H9 (cell line): Measurements from ENCODE around the gene FAM13C. TPM values are rescaled to one million over a fixed set of nuclear protein-coding genes. Genes with fewer than 3 reads are reported as not detected.

ENCODE experiments used
- DNase-seq: peaks from one replicate; pipeline ENCODE4 v3.0.0-alpha.2; 2017
- H2AFZ ChIP-seq: one replicate; pipeline ENCODE4 v1.6.1; 2013; ENCODE audit warnings: mild to moderate bottlenecking, low read length, control low read depth, moderate library complexity
- H2AK5ac ChIP-seq: 2 replicates; pipeline ENCODE4 v1.6.1; 2013; ENCODE audit warnings: low read length, control low read depth, mixed read lengths; ENCODE audit not compliant: insufficient read length
- H2BK120ac ChIP-seq: one replicate; pipeline ENCODE4 v1.6.1; 2013; ENCODE audit warnings: low read depth, mild to moderate bottlenecking, low read length, control low read depth, inconsistent platforms; ENCODE audit not compliant: poor library complexity, severe bottlenecking
- H2BK12ac ChIP-seq: 2 replicates; pipeline ENCODE4 v1.6.1; 2013; ENCODE audit warnings: low read length, control low read depth, mixed read lengths, low read depth; ENCODE audit not compliant: insufficient read length
- H2BK15ac ChIP-seq: 2 replicates; pipeline ENCODE4 v1.6.1; 2013; ENCODE audit warnings: low read depth, low read length, control low read depth
- H2BK20ac ChIP-seq: one replicate; pipeline ENCODE4 v1.6.1; 2013; ENCODE audit warnings: low read depth, mild to moderate bottlenecking, low read length, control low read depth, inconsistent platforms; ENCODE audit not compliant: poor library complexity, severe bottlenecking
- H2BK5ac ChIP-seq: 2 replicates; pipeline ENCODE4 v1.6.1; 2013; ENCODE audit warnings: low read length, control low read depth, mixed read lengths; ENCODE audit not compliant: insufficient read length
- H3K14ac ChIP-seq: 2 replicates; pipeline ENCODE4 v1.6.1; 2013; ENCODE audit warnings: low read length, control low read depth; ENCODE audit not compliant: insufficient read depth
- H3K18ac ChIP-seq: 2 replicates; pipeline ENCODE4 v1.6.1; 2013; ENCODE audit warnings: low read depth, mild to moderate bottlenecking, mixed read lengths, low read length, control low read depth; ENCODE audit not compliant: insufficient read length
- H3K23ac ChIP-seq: 2 replicates; pipeline ENCODE4 v1.6.1; 2013; ENCODE audit warnings: low read length, control low read depth, mixed read lengths, low read depth; ENCODE audit not compliant: insufficient read length
- H3K23me2 ChIP-seq: 2 replicates; pipeline ENCODE4 v1.6.1; 2013; ENCODE audit warnings: low read depth, mild to moderate bottlenecking, mixed read lengths, low read length, control low read depth; ENCODE audit not compliant: insufficient read length, poor library complexity, severe bottlenecking
- H3K27ac ChIP-seq: 2 replicates; pipeline ENCODE4 v1.5.1; 2013; ENCODE audit warnings: low read length, control low read depth, mixed read lengths, low read depth; ENCODE audit not compliant: insufficient read length
- H3K27me3 ChIP-seq: 2 replicates; pipeline ENCODE4 v1.6.1; 2013; ENCODE audit warnings: low read length, control low read depth, inconsistent platforms; ENCODE audit not compliant: insufficient read depth
- H3K4ac ChIP-seq: 2 replicates; pipeline ENCODE4 v1.6.1; 2013; ENCODE audit warnings: low read depth, mild to moderate bottlenecking, control low read depth, inconsistent platforms, low read length, moderate library complexity
- H3K4me1 ChIP-seq: 2 replicates; pipeline ENCODE4 v1.6.1; 2013; ENCODE audit warnings: low read length, control low read depth, inconsistent platforms; ENCODE audit not compliant: insufficient read depth
- H3K4me2 ChIP-seq: 2 replicates; pipeline ENCODE4 v1.6.1; 2013; ENCODE audit warnings: low read length, control low read depth, mixed read lengths; ENCODE audit not compliant: insufficient read length, insufficient read depth
- H3K56ac ChIP-seq: 2 replicates; pipeline ENCODE4 v1.6.1; 2013; ENCODE audit warnings: low read depth, mild to moderate bottlenecking, mixed read lengths, low read length, control low read depth; ENCODE audit not compliant: insufficient read length
- H3K79me1 ChIP-seq: 2 replicates; pipeline ENCODE4 v1.6.1; 2013; ENCODE audit warnings: low read depth, mild to moderate bottlenecking, moderate library complexity, low read length, control low read depth, inconsistent platforms; ENCODE audit not compliant: insufficient read depth, poor library complexity, severe bottlenecking
- H3K79me2 ChIP-seq: 2 replicates; pipeline ENCODE4 v1.6.1; 2013; ENCODE audit warnings: low read length, control low read depth, inconsistent platforms; ENCODE audit not compliant: insufficient read depth
- H3K9ac ChIP-seq: 2 replicates; pipeline ENCODE4 v1.6.1; 2013; ENCODE audit warnings: low read length, control low read depth, mixed read lengths; ENCODE audit not compliant: insufficient read length; ENCODE audit errors: extremely low read depth
- H3K9me3 ChIP-seq: one replicate; pipeline ENCODE4 v1.6.1; 2013; ENCODE audit warnings: low read depth, low read length, inconsistent platforms; ENCODE audit not compliant: control insufficient read depth
- H3T11ph ChIP-seq: one replicate; pipeline ENCODE4 v1.6.1; 2013; ENCODE audit warnings: mild to moderate bottlenecking, low read length, control low read depth, inconsistent platforms
- H4K20me1 ChIP-seq: one replicate; pipeline ENCODE4 v1.6.1; 2013; ENCODE audit not compliant: control insufficient read depth, insufficient read length, insufficient read depth
- H4K5ac ChIP-seq: 2 replicates; pipeline ENCODE4 v1.6.1; 2013; ENCODE audit warnings: low read depth, mild to moderate bottlenecking, mixed read lengths, low read length, control low read depth; ENCODE audit not compliant: insufficient read length
- H4K8ac ChIP-seq: replicated peaks from 2 replicates; pipeline ENCODE4 v1.6.1; 2013; ENCODE audit warnings: low read length, control low read depth, mixed read lengths, low read depth; ENCODE audit not compliant: insufficient read length
- H4K91ac ChIP-seq: 2 replicates; pipeline ENCODE4 v1.6.1; 2013; ENCODE audit warnings: low read depth, mild to moderate bottlenecking, moderate library complexity, mixed read lengths, low read length, control low read depth; ENCODE audit not compliant: insufficient read length
- H3K27ac Mint-ChIP-seq, 3 experiments: 2 replicates in 2 of 3; 3 replicates in 1 of 3; pipeline ENCODE4 v1.8.0; 2020 to 2021; ENCODE audit warnings: mixed read lengths in 3 of 3, mild to moderate bottlenecking in 1 of 3, moderate library complexity in 1 of 3
- H3K27me3 Mint-ChIP-seq: 2 replicates; pipeline ENCODE4 v1.8.0; 2021; ENCODE audit warnings: low read depth, mild to moderate bottlenecking, moderate library complexity, mixed read lengths
- H3K36me3 Mint-ChIP-seq, 3 experiments: 2 replicates in 2 of 3; 3 replicates in 1 of 3; pipeline ENCODE4 v1.8.0; 2020 to 2021; ENCODE audit warnings: low read depth in 3 of 3, mixed read lengths in 3 of 3; ENCODE audit not compliant: insufficient read depth in 1 of 3
- H3K4me1 Mint-ChIP-seq, 2 experiments: 2 replicates each; pipeline ENCODE4 v1.8.0; 2020; ENCODE audit warnings: mixed read lengths in 2 of 2
- H3K4me3 Mint-ChIP-seq, 2 experiments: 2 replicates in 1 of 2; 3 replicates in 1 of 2; pipeline ENCODE4 v1.8.0; 2020 to 2021; ENCODE audit warnings: mild to moderate bottlenecking in 2 of 2, mixed read lengths in 2 of 2, moderate library complexity in 1 of 2
- H3K9me3 Mint-ChIP-seq, 2 experiments: 2 replicates in 1 of 2; 3 replicates in 1 of 2; pipeline ENCODE4 v1.8.0; 2020; ENCODE audit warnings: mild to moderate bottlenecking in 2 of 2, mixed read lengths in 2 of 2, moderate library complexity in 1 of 2
- CTCF ChIP-seq: fragments of 200-600 bp; sonication (generic); conservative IDR thresholded peaks from 3 replicates; pipeline ENCODE4 v1.8.0; 2021; ENCODE audit warnings: antibody characterized with exemption, mild to moderate bottlenecking
- total RNA-seq: library from RNA; stranded (reverse); gene quantifications from 2 replicates; pipeline ENCODE4 v1.2.1, GENCODE V29; 2021

The FAM13C gene
- total RNA-seq, 1 experiment from 2014 or later = 0.31 TPM

GRCh38 chr10:59374916-59375315, 12.6 kb upstream of the FAM13C start:
- no peaks in the 10 kb centered on the region for H4K20me1 ChIP-seq
- H3K9me3 ChIP-seq = no peaks in the 10 kb centered on the region
- DNase-seq = no peak
- no peak overlapping the region for H2BK20ac ChIP-seq
- no peak overlapping the region for H3K4me2 ChIP-seq
- H3K79me1 ChIP-seq = no peaks in the 10 kb centered on the region
- Mint-ChIP-seq H3K9me3 (no peaks in the 10 kb centered on the region), H3K27me3 (no peaks in the 10 kb centered on the region), H3K27ac (no peak overlapping the region), H3K36me3 (no peaks in the 10 kb centered on the region), H3K4me1 (peaks cover 10 to 11% of the 10 kb centered on the region in 2 experiments), H3K4me3 (no peak overlapping the region)
- no peaks in the 10 kb centered on the region for H3K23me2 ChIP-seq
- no peak overlapping the region for H4K91ac ChIP-seq
- no peak overlapping the region for H4K5ac ChIP-seq
- H3T11ph ChIP-seq = no peak overlapping the region
- no peak overlapping the region for H2AK5ac ChIP-seq
- no peaks in the 10 kb centered on the region for H3K27me3 ChIP-seq
- no peak overlapping the region for H3K23ac ChIP-seq
- H3K18ac ChIP-seq = no peak overlapping the region
- H2AFZ ChIP-seq = no peak overlapping the region
- no peaks in the 10 kb centered on the region; the same call in 1 of the 2 replicates for H3K4me1 ChIP-seq
- no peak overlapping the region for H2BK5ac ChIP-seq
- H3K79me2 ChIP-seq = no peaks in the 10 kb centered on the region
- H4K8ac ChIP-seq = no peak overlapping the region
- no peak overlapping the region for H3K27ac ChIP-seq
- H3K9ac ChIP-seq = no peak overlapping the region
- H2BK120ac ChIP-seq = no peak overlapping the region
- H3K56ac ChIP-seq = no peak overlapping the region
- H3K4ac ChIP-seq = no peak overlapping the region
- TF ChIP-seq CTCF = no peak
- H2BK12ac ChIP-seq = no peak overlapping the region
- no peak overlapping the region for H3K14ac ChIP-seq
- H2BK15ac ChIP-seq = no peak overlapping the region
